ENCODE results near the gene ANXA2.
"Not testable (repeated sequence)": the region's sequence is repeated elsewhere in the genome, so short reads cannot be mapped to it uniquely, and the experiment has no call there.

The ANXA2 gene

DNA sequence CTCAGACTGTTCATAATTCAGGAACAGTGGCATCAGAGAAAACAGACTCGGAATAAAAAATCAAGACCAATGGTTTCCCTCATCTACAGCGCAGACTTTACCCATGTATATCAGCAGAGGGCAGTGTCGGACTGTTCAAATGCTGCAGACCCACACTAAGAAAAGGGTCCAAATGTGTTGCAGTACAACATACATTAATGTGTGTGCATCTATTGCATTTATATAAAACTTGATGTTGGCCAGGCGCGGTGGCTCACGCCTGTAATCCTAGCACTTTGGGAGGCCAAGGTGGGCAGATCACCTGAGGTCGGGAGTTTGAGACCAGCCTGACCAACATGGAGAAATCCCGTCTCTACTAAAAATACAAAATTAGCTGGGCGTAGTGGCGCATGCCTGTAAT is 38.0 kb downstream of the ANXA2 start:
- not testable (repeated sequence) for H3F3A ChIP-seq (ENCODE audit: insufficient read depth, low read length); H3K79me2 ChIP-seq (ENCODE audit: insufficient read depth, low read length); H2AFZ ChIP-seq (ENCODE audit: low read length); H3K36me3 ChIP-seq (ENCODE audit: insufficient read depth, low read length); H4K20me1 ChIP-seq (ENCODE audit: insufficient read depth, low read length); H3K4me3 ChIP-seq (ENCODE audit: low read depth, low read length, poor library complexity, severe bottlenecking); H3K27ac ChIP-seq (ENCODE audit: low read depth, low read length, poor library complexity, severe bottlenecking); H3K4me1 ChIP-seq (ENCODE audit: insufficient read depth, low read length, severe bottlenecking); H3K9ac ChIP-seq (ENCODE audit: low read length); H3K9me2 ChIP-seq (ENCODE audit: low read depth, low read length); H3K27me3 ChIP-seq (ENCODE audit: insufficient read depth, low read length); H3K4me2 ChIP-seq (ENCODE audit: low read length); H3K9me3 ChIP-seq (ENCODE audit: low read length)
- TF ChIP-seq CTCF (IDR thresholded peaks at IDR 0.05; ENCODE audit: low read length), result peak; percentile 70

DNA sequence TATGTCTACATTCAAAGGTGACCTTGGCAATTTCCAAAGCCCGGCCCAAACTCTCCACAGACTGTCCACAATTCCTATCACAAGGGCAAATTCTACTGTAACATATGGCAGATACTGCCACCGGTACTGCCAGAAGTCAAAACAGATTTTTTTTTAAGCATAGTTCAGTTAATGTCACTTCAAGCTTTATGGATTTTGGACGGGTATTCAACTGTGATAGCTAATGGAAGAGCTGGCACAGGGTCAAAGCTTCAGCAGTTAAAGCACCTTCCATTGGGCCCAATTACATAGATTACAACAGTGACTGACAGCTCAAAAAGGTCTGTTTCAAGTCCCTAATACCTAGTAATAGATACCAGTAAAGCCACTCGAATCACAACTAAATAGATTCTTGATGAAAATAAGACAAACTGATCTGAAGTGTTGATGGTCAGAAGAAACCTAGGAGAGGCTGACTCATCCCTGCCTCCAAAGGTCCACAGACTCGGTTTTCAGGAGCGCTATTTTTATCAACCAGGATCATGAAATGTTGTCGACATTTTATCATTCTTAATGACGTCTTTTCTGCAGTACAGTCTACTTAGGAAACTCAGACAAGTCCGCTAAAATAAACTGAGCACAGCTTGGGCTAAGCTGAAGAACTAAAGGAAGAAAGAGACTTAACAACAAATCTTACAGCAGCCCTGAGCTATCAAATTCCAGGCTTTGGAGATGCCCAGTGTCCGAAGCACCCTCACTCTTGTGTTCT is 38.7 kb downstream of the ANXA2 start:
- H3K9ac ChIP-seq (ENCODE audit: low read length), result no peak overlapping the region
- no peak for TF ChIP-seq CTCF (IDR thresholded peaks at IDR 0.05; ENCODE audit: low read length)
- no peak for TF ChIP-seq EZH2 (IDR thresholded peaks at IDR 0.05; ENCODE audit: borderline replicate concordance, low read length)
- H3K4me2 ChIP-seq (ENCODE audit: low read length), result no peak overlapping the region
- no peaks in the 10 kb centered on the region for H3K4me1 ChIP-seq (ENCODE audit: insufficient read depth, low read length, severe bottlenecking)
- no peaks in the 10 kb centered on the region for H3K9me2 ChIP-seq (ENCODE audit: low read depth, low read length)
- no peak overlapping the region for H3K4me3 ChIP-seq (ENCODE audit: low read depth, low read length, poor library complexity, severe bottlenecking)
- no peaks in the 10 kb centered on the region for H3K36me3 ChIP-seq (ENCODE audit: insufficient read depth, low read length)
- no peaks in the 10 kb centered on the region for H3K27me3 ChIP-seq (ENCODE audit: insufficient read depth, low read length)
- no peaks in the 10 kb centered on the region for H4K20me1 ChIP-seq (ENCODE audit: insufficient read depth, low read length)
- H3K9me3 ChIP-seq (ENCODE audit: low read length), result no peaks in the 10 kb centered on the region
- H3K79me2 ChIP-seq (ENCODE audit: insufficient read depth, low read length), result no peaks in the 10 kb centered on the region
- no peak overlapping the region for H3K27ac ChIP-seq (ENCODE audit: low read depth, low read length, poor library complexity, severe bottlenecking)
- no peak overlapping the region for H2AFZ ChIP-seq (ENCODE audit: low read length)
- no peaks in the 10 kb centered on the region for H3F3A ChIP-seq (ENCODE audit: insufficient read depth, low read length)

GRCh38 chr15:60356832-60357231 is 41.0 kb downstream of the ANXA2 start:
- no peaks in the 10 kb centered on the region for H3F3A ChIP-seq (ENCODE audit: insufficient read depth, low read length)
- TF ChIP-seq CTCF (IDR thresholded peaks at IDR 0.05; ENCODE audit: low read length), result no peak
- no peak for TF ChIP-seq EZH2 (IDR thresholded peaks at IDR 0.05; ENCODE audit: borderline replicate concordance, low read length)
- H3K9me3 ChIP-seq (ENCODE audit: low read length), result no peaks in the 10 kb centered on the region
- H3K4me2 ChIP-seq (ENCODE audit: low read length), result no peak overlapping the region
- H3K27me3 ChIP-seq (ENCODE audit: insufficient read depth, low read length), result no peaks in the 10 kb centered on the region
- H3K36me3 ChIP-seq (ENCODE audit: insufficient read depth, low read length), result no peaks in the 10 kb centered on the region
- no peaks in the 10 kb centered on the region for H3K79me2 ChIP-seq (ENCODE audit: insufficient read depth, low read length)
- no peaks in the 10 kb centered on the region for H4K20me1 ChIP-seq (ENCODE audit: insufficient read depth, low read length)
- no peaks in the 10 kb centered on the region for H3K9me2 ChIP-seq (ENCODE audit: low read depth, low read length)
- H3K9ac ChIP-seq (ENCODE audit: low read length), result no peak overlapping the region
- no peak overlapping the region for H3K27ac ChIP-seq (ENCODE audit: low read depth, low read length, poor library complexity, severe bottlenecking)
- H3K4me3 ChIP-seq (ENCODE audit: low read depth, low read length, poor library complexity, severe bottlenecking), result no peak overlapping the region
- H3K4me1 ChIP-seq (ENCODE audit: insufficient read depth, low read length, severe bottlenecking), result no peaks in the 10 kb centered on the region
- no peak overlapping the region for H2AFZ ChIP-seq (ENCODE audit: low read length)

Measured in OCI-LY1 (cell line).